BJ (cell line): ENCODE measurements around the gene OXTR. TPM values are rescaled to one million over a fixed set of nuclear protein-coding genes. Genes with fewer than 3 reads are reported as not detected.

ENCODE experiments used
- CTCF ChIA-PET: fragments of 350-600 bp; formaldehyde crosslinking; extraction: SDS; loops from one replicate; lab custom pipeline; 2021; ENCODE audit warnings: antibody characterized with exemption, inconsistent platforms; lab: Yijun Ruan, JAX
- POLR2A ChIA-PET: fragments of 300-600 bp; sonication (Branson Sonifier 250); formaldehyde crosslinking; extraction: SDS; loops from one replicate; lab custom pipeline; 2021; ENCODE audit warnings: antibody characterized with exemption; lab: Charles Lee
- DNase-seq: peaks from one replicate; pipeline ENCODE4 v3.0.0-alpha.2; 2011; ENCODE audit warnings: low read depth
- H3K27me3 ChIP-seq: 2 replicates; pipeline ENCODE4 v1.6.0; 2011; ENCODE audit warnings: low read length; ENCODE audit not compliant: control insufficient read depth, insufficient read depth
- H3K36me3 ChIP-seq: 2 replicates; pipeline ENCODE4 v1.5.1; 2011; ENCODE audit warnings: low read length; ENCODE audit not compliant: control insufficient read depth, insufficient read depth
- H3K4me3 ChIP-seq: 2 replicates; pipeline ENCODE4 v1.5.1; 2011; ENCODE audit warnings: low read depth, mild to moderate bottlenecking, control low read depth, low read length
- CTCF ChIP-seq: IDR thresholded peaks from 2 replicates; pipeline ENCODE4 v1.5.1; 2011; ENCODE audit warnings: low read depth, mild to moderate bottlenecking, control low read depth, inconsistent platforms, low read length, moderate library complexity; ENCODE audit not compliant: insufficient read depth
- polyA plus RNA-seq: library from polyadenylated mRNA; depleted of rRNA; stranded (reverse); fragments of >200 nt; gene quantifications from 2 replicates; pipeline ENCODE4 v1.2.3, GENCODE V29; 2011

Gene OXTR
- polyA plus RNA-seq, 1 experiment, result 195 TPM

GRCh38 chr3:8764528-8764927, 4.9 kb downstream of the OXTR start:
- peaks cover 36% of the 10 kb centered on the region for H3K36me3 ChIP-seq
- CTCF ChIA-PET, result interaction anchor here (0.9 to 4.4 kb wide), 6 partner anchors 13 to 206 kb away, joined by 3 to 31 read pairs (median 4); no protein-coding TSS in a partner anchor
- DNase-seq, result no peak
- POLR2A ChIA-PET, result interaction anchor here (0.7 kb wide), 1 partner anchor 12 kb away, joined by 3 read pairs; no protein-coding TSS in a partner anchor
- H3K27me3 ChIP-seq, result no peaks in the 10 kb centered on the region
- H3K4me3 ChIP-seq, result 0 out of 2 replicates have a peak overlapping the region, but pooled peaks have one; percentile 2
- no peak for TF ChIP-seq CTCF

- ChIA-PET CTCF (interaction anchor here (1.4 to 1.7 kb wide), 2 partner anchors 99 to 321 kb away, joined by 5 to 8 read pairs; no protein-coding TSS in a partner anchor), POLR2A (no interaction called here)
- Histone ChIP-seq H3K27me3 (no peaks in the 10 kb centered on the region), H3K36me3 (peaks cover 34% of the 10 kb centered on the region), H3K4me3 (no peak overlapping the region)
- no peak for TF ChIP-seq CTCF
- no peak for DNase-seq
These were observed 6.6 kb downstream of the OXTR start for GRCh38 chr3:8762607-8763377.

GRCh38 chr3:8761866-8762265, 7.5 kb downstream of the OXTR start:
- TF ChIP-seq CTCF, result no peak
- DNase-seq, result no peak
- no peak overlapping the region for H3K4me3 ChIP-seq
- H3K36me3 ChIP-seq, result peaks cover 28% of the 10 kb centered on the region
- ChIA-PET CTCF (interaction anchor here (1.4 to 1.7 kb wide), 2 partner anchors 98 to 320 kb away, joined by 5 to 8 read pairs; no protein-coding TSS in a partner anchor), POLR2A (no interaction called here)
- H3K27me3 ChIP-seq, result no peaks in the 10 kb centered on the region

GRCh38 chr3:8760506-8760905, 8.9 kb downstream of the OXTR start:
- no peak for TF ChIP-seq CTCF
- CTCF ChIA-PET, result interaction anchor here (1.0 to 1.4 kb wide), 2 partner anchors 9 to 97 kb away, joined by 3 to 8 read pairs; partner anchors contain the start of gene OXTR
- no peak for DNase-seq

GRCh38 chr3:8760091-8760490, 9.3 kb downstream of the OXTR start:
- Histone ChIP-seq H3K4me3 (no peak overlapping the region), H3K36me3 (peaks cover 29% of the 10 kb centered on the region), H3K27me3 (no peaks in the 10 kb centered on the region)
- no peak for TF ChIP-seq CTCF
- no peak for DNase-seq
- ChIA-PET CTCF (interaction anchor here (1.0 to 1.4 kb wide), 2 partner anchors 9 to 96 kb away, joined by 3 to 8 read pairs; partner anchors contain the start of gene OXTR), POLR2A (interaction anchor here (1.0 kb wide), 1 partner anchor 10 kb away, joined by 3 read pairs; the partner anchor contains the start of gene OXTR)

More at GRCh38 chr3:8760506-8760905, 8.9 kb downstream of the OXTR start:
- Histone ChIP-seq H3K27me3 (no peaks in the 10 kb centered on the region), H3K36me3 (peaks cover 29% of the 10 kb centered on the region), H3K4me3 (no peak overlapping the region)
- POLR2A ChIA-PET, result interaction anchor here (0.5 to 1.0 kb wide), 2 partner anchors 9 to 634 kb away, joined by 3 read pairs; partner anchors contain the start of gene OXTR
